HG03159 (cell line): ENCODE data around the gene BPIFB2.
"Not testable (repeated sequence)": the region's sequence is repeated elsewhere in the genome, so short reads cannot be mapped to it uniquely, and the experiment has no call there.

Experiments
- ATAC-seq: cut with Tn5 transposase; IDR thresholded peaks from one replicate; pipeline ENCODE4 v1.9.1; 2021; ENCODE audit warnings: mild to moderate bottlenecking, moderate library complexity; ENCODE audit not compliant: unreplicated experiment

The BPIFB2 gene

DNA sequence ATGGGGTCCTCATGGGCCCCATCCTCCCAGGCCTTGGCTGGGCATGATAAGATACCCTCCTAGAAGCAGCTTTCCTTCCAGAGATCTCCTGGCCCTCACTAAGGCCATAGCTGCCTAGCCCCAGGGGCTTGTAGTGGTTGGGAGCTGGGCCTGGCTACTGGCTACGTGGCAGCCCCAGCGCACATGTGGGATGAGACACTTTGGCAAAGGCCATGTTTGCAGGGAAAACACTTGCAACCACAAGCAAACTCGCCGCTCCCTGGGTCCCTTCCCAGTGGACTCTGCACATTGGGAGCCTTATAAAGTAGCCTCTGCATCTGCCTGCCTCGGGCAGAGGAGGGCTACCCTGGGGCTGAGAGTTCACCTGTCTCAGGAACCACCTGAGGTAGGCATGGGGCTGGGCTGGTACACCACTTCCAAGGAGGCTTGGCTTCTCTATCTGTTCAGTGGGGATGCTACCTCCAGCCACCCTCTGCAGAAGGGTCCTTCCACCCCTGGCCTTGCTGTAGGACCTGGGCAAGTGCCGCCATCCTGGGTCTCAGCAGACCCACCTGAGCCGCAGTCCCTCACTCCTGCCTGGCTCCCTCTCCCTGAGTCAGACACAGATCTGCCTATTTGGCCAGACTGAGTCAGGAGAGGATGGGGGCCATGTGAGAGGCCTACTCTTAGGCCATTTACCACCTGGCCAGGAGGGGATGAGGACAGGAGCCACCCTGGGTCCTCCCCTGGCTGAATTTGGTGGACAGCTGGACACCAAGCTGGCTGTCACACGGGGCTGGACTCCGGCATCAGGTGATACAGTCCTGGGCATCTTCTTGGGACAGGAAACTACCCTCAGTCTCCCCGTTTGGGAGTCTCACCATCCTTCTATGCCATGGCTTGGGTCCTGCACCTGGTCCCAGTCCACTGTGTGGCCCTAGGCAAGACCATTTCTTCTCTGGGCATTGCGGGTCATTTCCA lies at the start of gene BPIFB2:
Gene BPIFB2 (plus strand): TSS at position 329 of the 960 bp plus-strand sequence. CDS start 871 bp downstream, outside the sequence.
- no peak for ATAC-seq

DNA sequence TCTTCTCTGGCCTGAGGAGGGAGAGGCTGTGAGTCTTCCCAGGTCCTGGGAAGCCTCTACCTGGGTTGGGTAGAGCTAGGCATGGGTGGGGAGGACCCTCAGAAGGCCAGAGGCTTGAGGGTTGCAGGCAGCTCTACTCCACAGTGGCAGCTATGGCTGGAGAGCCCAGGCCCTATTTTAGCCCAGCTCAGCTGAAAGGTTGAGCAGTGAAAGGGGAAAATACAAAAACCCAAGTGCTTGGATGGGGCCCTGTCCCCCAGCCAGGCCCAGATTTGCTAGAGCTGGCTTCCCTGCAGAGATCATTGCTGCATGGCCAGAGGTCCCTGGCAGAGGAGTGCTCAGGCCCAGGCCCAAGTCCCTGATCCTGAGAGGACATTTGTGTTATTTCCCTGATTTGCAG lies 48.9 kb upstream of the BPIFB2 start:
- ATAC-seq: no peak

GRCh38 chr20:32959351-32960221 lies 47.9 kb upstream of the BPIFB2 start:
- ATAC-seq: no peak

GRCh38 chr20:32960222-32960518 lies 47.3 kb upstream of the BPIFB2 start:
- no peak for ATAC-seq

DNA sequence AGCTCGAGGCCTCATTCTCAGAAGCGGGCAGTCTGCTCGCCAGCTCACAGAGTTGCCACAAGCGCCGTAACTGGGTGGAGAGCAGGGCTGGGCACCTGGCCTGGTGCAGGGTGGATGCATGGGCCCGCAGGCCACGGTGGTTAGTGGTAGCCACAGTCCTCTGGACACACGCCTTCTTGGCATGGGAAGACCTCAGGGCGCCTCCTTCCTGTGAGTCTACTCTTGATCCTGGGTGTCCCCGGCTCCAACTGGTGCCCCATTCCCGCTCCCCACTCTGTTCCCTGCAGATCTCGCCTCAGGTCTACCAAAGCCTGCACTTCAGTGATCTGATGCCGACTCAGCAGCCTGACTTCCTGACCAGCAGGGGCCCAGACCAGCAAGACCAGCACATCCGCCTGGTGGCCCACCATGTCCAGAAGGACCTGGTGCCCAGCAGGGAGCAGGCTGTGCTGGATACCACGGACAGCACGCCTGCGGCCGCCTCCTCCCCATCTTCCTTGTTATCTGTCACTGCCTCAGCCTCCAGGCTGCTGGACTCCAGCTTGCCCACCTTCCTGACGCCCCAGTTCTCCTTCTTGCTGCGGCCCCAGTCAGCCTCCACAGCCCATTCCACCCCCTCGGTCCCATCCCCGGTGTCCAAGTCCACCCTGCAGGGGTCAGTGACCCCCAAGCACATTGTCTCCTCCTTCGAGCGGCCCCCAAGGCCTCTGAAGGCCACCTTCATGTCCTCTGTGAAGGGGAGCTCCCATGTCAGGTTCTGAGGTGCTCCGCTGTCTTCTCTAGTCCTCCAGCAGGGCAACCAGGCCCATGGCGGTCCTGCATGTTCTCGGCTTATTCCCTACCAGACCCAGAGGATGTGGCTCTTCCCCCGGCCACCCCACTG lies 46.4 kb upstream of the BPIFB2 start:
- no peak for ATAC-seq

- ATAC-seq: no peak
These were observed 45.5 kb upstream of the BPIFB2 start for GRCh38 chr20:32962053-32962452.

DNA sequence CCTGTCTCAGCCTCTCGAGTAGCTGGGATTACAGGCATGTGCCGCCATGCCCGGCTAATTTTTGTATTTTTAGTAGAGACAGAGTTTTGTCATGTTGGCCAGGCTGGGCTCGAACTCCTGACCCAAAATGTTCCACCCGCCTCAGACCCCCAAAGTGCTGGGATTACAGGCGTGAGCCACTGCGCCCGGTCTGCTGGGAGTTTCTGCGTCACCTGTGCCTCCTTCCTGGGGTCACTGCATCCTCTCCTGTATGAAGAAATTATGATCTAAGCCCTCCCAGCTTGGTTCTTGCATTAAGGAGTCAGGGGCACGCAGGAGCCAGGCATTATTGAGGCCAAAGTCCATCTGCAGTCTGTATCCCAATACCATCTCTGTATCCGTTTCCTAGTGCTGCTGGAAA lies 44.9 kb upstream of the BPIFB2 start:
- not testable (repeated sequence) for ATAC-seq

DNA sequence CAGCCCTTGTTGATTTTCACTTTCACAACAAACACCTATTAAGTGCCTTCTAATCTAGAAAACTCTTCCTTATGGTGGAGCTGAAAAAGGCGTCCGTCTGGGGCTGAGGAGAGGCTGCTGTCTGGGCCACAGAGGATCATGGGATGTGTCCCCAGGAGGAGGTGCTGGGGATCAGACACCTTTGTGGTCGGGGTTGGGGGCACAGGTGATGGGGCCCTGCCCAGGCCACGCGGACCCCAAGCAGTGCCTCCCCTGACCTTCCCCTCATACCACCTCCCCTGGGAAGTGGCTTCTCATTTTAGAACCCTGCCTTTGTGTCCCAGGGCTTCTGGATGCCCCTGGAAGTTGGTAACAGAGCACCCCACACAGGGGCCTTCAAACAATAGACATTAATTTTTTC lies 44.3 kb upstream of the BPIFB2 start:
- no peak for ATAC-seq

GRCh38 chr20:32964575-32964974 lies 42.9 kb upstream of the BPIFB2 start:
- no peak for ATAC-seq

DNA sequence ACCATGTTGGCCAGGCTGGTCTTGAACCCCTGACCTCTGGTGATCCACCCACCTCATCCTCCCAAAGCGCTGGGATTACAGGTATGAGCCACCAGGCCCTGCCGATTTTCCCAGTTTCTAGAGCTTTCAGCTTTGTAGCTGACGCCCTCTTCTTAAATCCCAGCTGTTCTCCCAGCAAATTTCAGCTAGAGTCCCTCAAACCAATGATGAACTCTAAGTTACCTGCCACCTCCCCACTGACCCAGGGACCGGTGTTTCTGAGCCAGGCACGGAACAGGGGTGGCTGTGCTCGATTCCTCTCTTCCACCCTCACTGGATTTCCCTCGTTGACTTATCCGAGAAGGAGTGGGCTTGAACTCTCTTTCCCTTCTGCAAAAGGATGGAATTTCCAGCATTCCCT lies 42.4 kb upstream of the BPIFB2 start:
- no peak for ATAC-seq

DNA sequence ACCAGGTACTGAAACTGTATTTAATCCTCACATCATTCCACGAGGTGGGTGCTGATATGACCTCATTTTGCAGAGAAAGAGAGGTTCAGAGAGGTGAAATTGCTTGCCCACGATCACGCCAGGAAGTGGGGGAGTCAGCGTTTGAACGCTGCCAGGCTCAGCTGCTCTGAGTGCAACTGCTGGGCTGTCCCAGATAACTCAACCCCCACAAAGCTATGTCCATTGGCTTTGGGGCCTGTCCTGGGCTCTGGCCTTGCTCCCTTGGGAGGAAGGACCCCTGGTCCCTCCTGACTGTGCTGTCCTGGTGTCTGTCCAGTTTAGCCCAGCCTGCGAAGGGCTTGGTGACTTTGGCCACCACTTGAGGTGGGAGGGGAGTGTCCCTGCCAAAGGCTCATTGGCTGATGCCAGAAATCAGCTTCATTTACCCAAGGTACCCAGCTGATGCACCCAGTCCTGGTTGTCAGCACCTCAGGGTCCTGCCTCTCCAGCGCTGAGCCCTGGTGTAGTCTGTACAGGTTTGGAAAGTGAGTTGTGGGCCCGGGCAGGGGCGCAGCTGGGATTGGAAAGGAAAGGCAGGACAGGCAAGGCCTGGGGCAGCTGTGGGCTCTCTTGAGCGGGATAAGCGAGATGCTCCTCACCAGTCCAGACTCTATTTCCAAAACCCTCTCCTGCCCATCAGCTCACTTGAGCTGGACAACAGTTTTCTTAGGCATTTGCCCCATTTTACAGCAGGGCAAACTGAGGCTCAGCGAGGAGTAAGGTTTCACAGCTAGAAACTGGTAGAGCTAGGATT lies 41.7 kb upstream of the BPIFB2 start:
- no peak for ATAC-seq

GRCh38 chr20:32966382-32966781 lies 41.1 kb upstream of the BPIFB2 start:
- ATAC-seq: no peak

- ATAC-seq: no peak
These were observed 40.4 kb upstream of the BPIFB2 start for GRCh38 chr20:32966881-32967781.

DNA sequence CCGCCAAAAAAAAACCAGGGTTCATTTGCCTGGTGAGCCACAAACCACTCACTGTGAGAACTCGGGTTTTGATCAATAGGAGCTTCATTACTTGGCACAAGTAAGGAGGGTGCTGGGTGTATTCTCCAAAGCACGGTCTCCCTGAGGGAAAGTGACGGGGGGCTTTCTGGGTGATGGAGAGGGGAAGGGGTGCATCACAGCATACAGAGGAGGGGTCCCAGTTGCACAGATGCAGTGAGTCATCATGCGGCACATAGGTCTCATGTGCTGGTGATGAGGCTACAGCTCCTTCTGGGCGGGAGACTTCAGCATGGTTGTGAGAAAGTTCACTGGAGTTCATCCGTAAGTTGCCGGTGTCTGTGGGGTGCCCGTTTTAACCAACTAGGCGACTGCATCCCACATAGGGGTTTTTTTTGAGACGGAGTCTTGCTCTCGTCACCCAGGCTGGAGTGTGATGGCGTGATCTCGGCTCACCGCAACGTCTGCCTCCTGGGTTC lies 39.5 kb upstream of the BPIFB2 start:
- no peak for ATAC-seq

DNA sequence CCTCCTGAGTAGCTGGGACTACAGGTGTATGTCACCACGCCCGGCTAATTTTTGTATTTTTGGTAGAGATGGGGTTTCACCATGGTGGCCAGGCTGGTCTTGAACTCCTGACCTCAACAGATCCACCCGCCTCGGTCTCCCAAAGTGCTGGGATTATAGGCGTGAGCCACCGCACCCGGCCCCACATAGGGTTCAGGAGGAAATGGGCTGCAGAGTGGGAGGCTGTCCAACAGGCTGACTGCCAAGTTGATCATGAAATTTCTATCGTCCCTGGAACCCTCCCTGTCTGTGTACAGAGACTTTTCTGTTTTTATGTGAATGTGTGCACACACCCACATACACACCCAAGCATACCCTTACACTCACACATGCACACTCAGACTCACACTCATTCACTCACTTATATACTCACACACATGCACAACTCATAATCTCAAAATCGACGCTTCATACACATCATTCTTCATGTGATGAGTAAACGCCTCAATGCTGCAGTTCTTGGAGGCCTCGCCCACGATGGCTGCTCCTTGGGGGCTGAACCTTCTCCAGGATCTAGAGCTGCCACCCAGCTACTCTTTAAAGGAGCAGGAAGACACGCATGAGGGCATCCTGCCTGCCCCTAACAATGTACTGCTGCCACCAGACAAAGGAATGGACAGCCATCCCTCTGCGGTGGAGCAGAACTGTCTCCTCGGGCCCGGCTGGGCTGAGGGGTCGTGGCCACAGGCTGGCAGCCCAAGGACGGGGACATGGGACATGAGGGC lies 38.8 kb upstream of the BPIFB2 start:
- ATAC-seq: no peak

DNA sequence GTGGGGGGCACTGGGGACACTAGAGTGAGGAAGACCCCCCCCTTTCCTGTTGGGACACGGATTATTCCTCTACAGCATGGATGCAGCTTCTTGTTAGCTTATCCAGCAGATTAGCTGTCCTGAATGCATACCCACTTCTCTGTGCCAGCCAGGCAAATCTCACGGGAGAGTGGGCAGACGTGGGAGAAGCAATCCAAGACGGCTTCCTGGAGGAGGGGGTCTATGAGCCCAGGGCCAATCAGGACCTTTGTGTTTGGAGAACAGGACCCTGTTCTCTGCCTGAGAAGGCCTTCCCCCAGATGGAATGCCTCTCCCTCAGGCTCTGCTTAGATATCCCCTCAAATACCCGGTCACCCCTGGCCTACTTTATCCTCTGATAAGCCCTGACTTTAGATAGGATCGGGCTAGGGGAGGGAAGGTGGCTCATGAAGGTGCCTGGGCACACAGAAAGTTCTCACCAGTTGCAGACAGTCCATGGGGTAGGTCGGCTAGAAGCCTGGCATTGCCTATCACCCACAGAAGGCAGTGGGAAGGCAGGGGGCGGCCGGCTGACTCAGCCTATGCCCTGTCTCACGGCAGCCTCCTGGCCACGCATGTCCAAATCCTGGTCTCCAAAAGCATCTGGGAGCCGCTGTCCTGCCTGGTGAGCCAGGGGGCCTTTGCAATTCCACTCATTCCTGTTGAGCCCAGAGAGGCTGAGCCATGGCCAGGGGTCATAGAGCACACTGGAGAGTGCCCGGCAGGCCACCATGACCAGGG lies 38.0 kb upstream of the BPIFB2 start:
- no peak for ATAC-seq
